Mesendoderm (in vitro differentiated cells): ENCODE results near the gene NTN1.

Experiments used
- DNase-seq: peaks from one replicate; pipeline ENCODE4 v3.0.0; 2013
- H2AK5ac ChIP-seq: 2 replicates; pipeline ENCODE4 v1.6.1; 2013; ENCODE audit warnings: low read length, inconsistent platforms
- H2BK120ac ChIP-seq: 2 replicates; pipeline ENCODE4 v1.6.1; 2013; ENCODE audit warnings: low read depth, mild to moderate bottlenecking, low read length, moderate library complexity, mixed read lengths
- H2BK15ac ChIP-seq: replicated peaks from 2 replicates; pipeline ENCODE4 v1.6.1; 2013; ENCODE audit warnings: low read depth, mild to moderate bottlenecking, moderate library complexity
- H2BK5ac ChIP-seq: 2 replicates; pipeline ENCODE4 v1.6.1; 2013; ENCODE audit warnings: low read length, inconsistent platforms
- H3K18ac ChIP-seq: 2 replicates; pipeline ENCODE4 v1.6.1; 2013; ENCODE audit warnings: mild to moderate bottlenecking, low read length, mixed read lengths
- H3K23ac ChIP-seq: one replicate; pipeline ENCODE4 v1.6.1; 2013; ENCODE audit warnings: low read length
- H3K27ac ChIP-seq: 2 replicates; pipeline ENCODE4 v1.5.1; 2013; ENCODE audit warnings: low read depth, mild to moderate bottlenecking, inconsistent platforms, low read length, moderate library complexity
- H3K27me3 ChIP-seq: 2 replicates; pipeline ENCODE4 v1.6.1; 2013; ENCODE audit warnings: low read length, control low read depth, mild to moderate bottlenecking, inconsistent platforms; ENCODE audit not compliant: insufficient read depth, poor library complexity
- H3K36me3 ChIP-seq: 2 replicates; pipeline ENCODE4 v1.6.1; 2013; ENCODE audit warnings: low read length, inconsistent platforms; ENCODE audit not compliant: control insufficient read depth, insufficient read depth
- H3K4ac ChIP-seq: one replicate; pipeline ENCODE4 v1.6.1; 2013; ENCODE audit warnings: low read depth, mild to moderate bottlenecking, low read length, moderate library complexity
- H3K4me1 ChIP-seq: 2 replicates; pipeline ENCODE4 v1.6.1; 2013; ENCODE audit warnings: low read depth, low read length, inconsistent platforms; ENCODE audit not compliant: control insufficient read depth
- H3K4me2 ChIP-seq: 2 replicates; pipeline ENCODE4 v1.6.1; 2013; ENCODE audit warnings: low read length
- H3K4me3 ChIP-seq: 2 replicates; pipeline ENCODE4 v1.5.1; 2013; ENCODE audit warnings: mild to moderate bottlenecking, low read length
- H3K56ac ChIP-seq: one replicate; pipeline ENCODE4 v1.6.1; 2013; ENCODE audit warnings: low read length
- H3K79me1 ChIP-seq: 2 replicates; pipeline ENCODE4 v1.6.1; 2013; ENCODE audit warnings: low read length, inconsistent platforms
- H3K79me2 ChIP-seq: 2 replicates; pipeline ENCODE4 v1.6.1; 2013; ENCODE audit warnings: mild to moderate bottlenecking, low read length; ENCODE audit not compliant: control insufficient read depth, insufficient read depth
- H3K9ac ChIP-seq: 2 replicates; pipeline ENCODE4 v1.6.1; 2013; ENCODE audit warnings: low read length, inconsistent platforms
- H4K5ac ChIP-seq: one replicate; pipeline ENCODE4 v1.6.1; 2013; ENCODE audit warnings: low read length
- H4K8ac ChIP-seq: one replicate; pipeline ENCODE4 v1.6.1; 2013; ENCODE audit warnings: low read depth, mild to moderate bottlenecking, control low read depth, low read length, moderate library complexity
- WGBS: extraction: QIAGEN DNeasy Blood & Tissue Kit; methylation state at CpG from one replicate; pipeline ENCODE4 v1.1.7; 2013; ENCODE audit warnings: low lambda C conversion rate, missing lambda C conversion rate; ENCODE audit not compliant: insufficient coverage; ENCODE audit errors: extremely low coverage; 5-methylcytosine and 5-hydroxymethylcytosine counted together

The NTN1 gene

DNA sequence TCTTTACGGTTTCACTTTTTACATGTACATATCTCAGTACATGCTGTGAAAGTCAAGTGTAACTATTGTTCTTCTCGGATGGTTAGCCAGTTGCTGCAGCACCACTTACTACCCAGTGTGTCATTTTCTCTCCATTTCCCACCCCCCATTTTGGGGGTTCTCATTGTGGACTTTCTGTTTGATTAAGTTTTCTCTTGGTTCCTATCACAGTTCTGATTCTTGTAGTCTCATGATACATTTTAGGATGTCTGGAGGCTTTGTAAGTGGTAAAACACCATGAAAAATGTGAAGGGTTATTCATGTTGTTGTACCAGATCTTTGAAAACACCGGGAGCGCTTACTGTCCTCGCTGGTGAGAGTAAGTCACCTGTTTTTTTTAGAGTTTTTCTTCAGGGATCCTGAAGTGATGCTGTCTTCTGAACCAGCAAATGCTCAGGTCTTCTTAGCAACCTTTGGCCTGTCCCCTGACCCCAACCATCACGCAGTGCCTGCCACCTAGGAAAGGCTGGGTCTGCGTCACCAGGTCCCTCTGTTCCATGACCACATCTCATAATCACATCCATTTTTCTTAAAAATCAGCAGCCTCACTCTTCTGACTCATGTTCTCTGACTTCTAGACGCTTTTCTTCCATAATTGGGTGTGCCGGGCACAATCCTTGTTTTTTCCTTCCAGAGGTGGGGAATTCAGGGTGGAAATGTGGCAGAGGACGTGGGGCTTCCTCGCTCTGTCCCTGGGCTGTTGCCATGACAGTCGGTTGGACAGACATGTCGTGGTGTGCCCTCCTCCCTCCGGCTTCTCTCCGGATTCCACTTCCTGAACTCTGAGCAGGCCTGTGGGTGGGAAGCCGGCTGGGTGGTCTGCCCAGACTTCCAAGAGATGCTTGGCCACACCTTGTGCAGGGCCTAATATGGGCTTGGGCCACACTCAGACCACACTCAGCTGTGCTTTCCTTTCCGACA lies 102.6 kb downstream of the NTN1 start:
- H3K18ac ChIP-seq = no peak overlapping the region
- no peak overlapping the region for H2AK5ac ChIP-seq
- WGBS = no CpG with 5 or more reads among the region's 17 CpGs
- no peak overlapping the region for H3K4me3 ChIP-seq
- no peak overlapping the region for H2BK15ac ChIP-seq
- H3K23ac ChIP-seq = no peak overlapping the region
- DNase-seq = no peak
- no peak overlapping the region for H2BK5ac ChIP-seq
- no peaks in the 10 kb centered on the region for H3K27me3 ChIP-seq
- H4K8ac ChIP-seq = no peak overlapping the region
- H3K27ac ChIP-seq = no peak overlapping the region
- H2BK120ac ChIP-seq = no peak overlapping the region
- H3K4ac ChIP-seq = no peak overlapping the region
- no peaks in the 10 kb centered on the region for H3K4me1 ChIP-seq
- H3K79me1 ChIP-seq = no peaks in the 10 kb centered on the region
- no peak overlapping the region for H3K9ac ChIP-seq
- H3K79me2 ChIP-seq = no peaks in the 10 kb centered on the region
- H3K4me2 ChIP-seq = no peak overlapping the region
- no peak overlapping the region for H3K56ac ChIP-seq
- no peak overlapping the region for H4K5ac ChIP-seq
- H3K36me3 ChIP-seq = no peaks in the 10 kb centered on the region

DNA sequence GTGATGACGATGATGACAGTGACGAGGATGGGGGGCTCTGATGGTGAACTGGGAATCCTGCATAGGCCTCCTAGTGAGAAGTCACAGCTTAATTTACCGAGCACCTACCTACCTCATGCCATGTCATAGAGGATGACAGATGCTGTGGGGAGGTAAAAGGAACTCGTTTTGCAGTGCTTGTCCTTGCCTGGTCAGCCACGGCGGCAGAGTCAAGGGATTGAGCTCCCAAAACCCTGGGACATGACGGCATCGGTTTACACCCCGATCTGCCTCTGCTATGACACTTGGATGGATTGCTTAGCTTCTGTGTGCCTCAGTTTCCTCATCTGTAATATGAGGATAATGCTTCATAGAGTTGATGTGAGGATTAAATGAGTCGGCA lies 103.2 kb downstream of the NTN1 start:
- Histone ChIP-seq H3K23ac (no peak overlapping the region), H3K36me3 (no peaks in the 10 kb centered on the region), H2BK5ac (no peak overlapping the region), H4K8ac (no peak overlapping the region), H3K4me3 (no peak overlapping the region), H3K27ac (no peak overlapping the region), H3K79me2 (no peaks in the 10 kb centered on the region), H3K4me1 (no peaks in the 10 kb centered on the region), H3K18ac (no peak overlapping the region), H3K79me1 (no peaks in the 10 kb centered on the region), H2BK120ac (no peak overlapping the region), H2AK5ac (no peak overlapping the region), H2BK15ac (no peak overlapping the region), H3K9ac (no peak overlapping the region), H3K27me3 (no peaks in the 10 kb centered on the region), H4K5ac (no peak overlapping the region), H3K4me2 (no peak overlapping the region), H3K56ac (no peak overlapping the region), H3K4ac (no peak overlapping the region)
- DNase-seq = no peak
- WGBS = no CpG with 5 or more reads among the region's 10 CpGs

DNA sequence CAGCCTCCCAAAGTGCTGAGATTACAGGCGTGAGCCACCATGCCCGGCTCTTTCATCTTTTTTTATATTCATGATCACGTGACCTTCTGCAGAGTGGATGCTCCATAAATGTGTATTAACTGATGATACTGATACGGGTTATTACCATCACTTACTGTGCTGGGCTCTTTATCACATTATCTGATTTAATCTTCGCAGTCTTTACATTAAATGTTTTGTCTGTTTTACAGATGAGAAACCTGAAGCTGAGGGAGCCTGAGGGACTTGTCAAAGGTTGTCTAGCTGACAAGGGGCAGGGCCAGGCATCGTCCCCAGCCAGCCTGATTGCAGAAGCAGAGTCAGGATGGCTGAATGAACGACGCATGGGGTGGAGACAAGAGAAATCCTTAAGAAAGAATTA lies 104.4 kb downstream of the NTN1 start:
- no CpG with 5 or more reads among the region's 8 CpGs for WGBS
- H3K79me2 ChIP-seq = no peaks in the 10 kb centered on the region
- H4K8ac ChIP-seq = no peak overlapping the region

DNA sequence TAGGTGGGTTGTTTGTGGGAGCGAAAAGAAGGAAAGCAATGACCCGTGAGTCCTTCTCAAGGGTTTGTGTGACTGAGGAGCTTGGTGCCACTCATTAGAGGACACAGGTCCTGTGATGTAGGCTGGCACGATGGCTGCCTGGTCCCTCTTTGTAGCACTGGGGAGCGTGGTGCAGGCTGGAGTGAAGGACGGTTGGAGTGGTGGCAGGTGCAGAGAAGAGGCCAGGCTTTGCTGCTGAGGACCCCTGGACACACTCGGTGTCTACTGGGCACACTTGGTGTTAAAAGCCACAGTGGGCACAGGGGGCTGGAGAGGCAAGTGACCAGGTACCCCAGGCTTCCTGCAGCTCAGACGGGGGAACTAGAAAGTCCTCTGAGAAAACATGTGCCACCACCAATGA lies 106.0 kb downstream of the NTN1 start:
- no peak for DNase-seq
- Histone ChIP-seq H2BK5ac (no peak overlapping the region), H3K79me2 (no peaks in the 10 kb centered on the region), H3K23ac (no peak overlapping the region), H3K4ac (no peak overlapping the region), H2BK120ac (no peak overlapping the region), H3K79me1 (no peaks in the 10 kb centered on the region), H3K18ac (no peak overlapping the region), H3K4me3 (no peak overlapping the region), H3K36me3 (no peaks in the 10 kb centered on the region), H3K27ac (no peak overlapping the region), H2AK5ac (no peak overlapping the region), H3K4me2 (no peak overlapping the region), H3K27me3 (no peaks in the 10 kb centered on the region), H3K56ac (no peak overlapping the region), H3K9ac (no peak overlapping the region), H4K5ac (no peak overlapping the region), H4K8ac (no peak overlapping the region), H2BK15ac (no peak overlapping the region), H3K4me1 (no peaks in the 10 kb centered on the region)
- no CpG with 5 or more reads among the region's 7 CpGs for WGBS

More for the DNA sequence above, 104.4 kb downstream of the NTN1 start:
- H3K27ac ChIP-seq = no peak overlapping the region
- H3K23ac ChIP-seq = no peak overlapping the region
- no peak overlapping the region for H3K9ac ChIP-seq
- no peaks in the 10 kb centered on the region for H3K36me3 ChIP-seq
- no peak overlapping the region for H3K18ac ChIP-seq
- H3K4ac ChIP-seq = no peak overlapping the region
- H3K4me2 ChIP-seq = no peak overlapping the region
- no peaks in the 10 kb centered on the region for H3K4me1 ChIP-seq
- H2BK15ac ChIP-seq = no peak overlapping the region
- H3K79me1 ChIP-seq = no peaks in the 10 kb centered on the region
- no peaks in the 10 kb centered on the region for H3K27me3 ChIP-seq
- no peak overlapping the region for H2BK5ac ChIP-seq
- no peak overlapping the region for H4K5ac ChIP-seq
- H3K4me3 ChIP-seq = no peak overlapping the region
- DNase-seq = no peak
- no peak overlapping the region for H3K56ac ChIP-seq
- no peak overlapping the region for H2AK5ac ChIP-seq
- no peak overlapping the region for H2BK120ac ChIP-seq

DNA sequence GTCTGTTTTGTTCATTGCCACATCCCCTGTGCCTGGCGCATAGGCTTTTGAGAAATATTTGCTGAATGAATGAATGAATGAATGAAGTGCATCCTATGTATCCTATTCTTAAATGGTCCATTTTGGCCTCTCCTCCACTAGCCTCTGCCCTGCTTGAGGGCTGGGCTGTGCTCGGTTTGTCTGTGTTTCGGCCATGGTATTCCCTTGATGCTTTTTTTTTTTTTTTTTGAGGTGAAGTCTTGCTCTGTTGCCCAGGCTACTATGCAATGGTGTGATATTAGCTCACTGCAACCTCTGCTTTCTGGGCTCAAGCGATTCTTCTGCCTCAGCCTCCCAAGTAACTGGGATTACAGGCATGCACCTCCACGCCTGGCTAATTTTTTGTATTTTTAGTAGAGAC lies 110.1 kb downstream of the NTN1 start:
- H3K56ac ChIP-seq = no peak overlapping the region
- H3K4me1 ChIP-seq = no peaks in the 10 kb centered on the region
- no peaks in the 10 kb centered on the region for H3K27me3 ChIP-seq
- H3K23ac ChIP-seq = no peak overlapping the region
- no peaks in the 10 kb centered on the region for H3K79me1 ChIP-seq
- no peak overlapping the region for H2BK120ac ChIP-seq
- H3K79me2 ChIP-seq = no peaks in the 10 kb centered on the region
- no peaks in the 10 kb centered on the region for H3K36me3 ChIP-seq
- no peak overlapping the region for H4K5ac ChIP-seq
- H3K18ac ChIP-seq = no peak overlapping the region
- no peak overlapping the region for H3K27ac ChIP-seq
- no peak overlapping the region for H3K9ac ChIP-seq
- H4K8ac ChIP-seq = no peak overlapping the region
- no peak overlapping the region for H3K4me3 ChIP-seq
- no peak overlapping the region for H2AK5ac ChIP-seq
- H3K4ac ChIP-seq = no peak overlapping the region
- DNase-seq = no peak
- H3K4me2 ChIP-seq = no peak overlapping the region
- no peak overlapping the region for H2BK15ac ChIP-seq
- H2BK5ac ChIP-seq = no peak overlapping the region
- WGBS = no CpG with 5 or more reads among the region's 5 CpGs

DNA sequence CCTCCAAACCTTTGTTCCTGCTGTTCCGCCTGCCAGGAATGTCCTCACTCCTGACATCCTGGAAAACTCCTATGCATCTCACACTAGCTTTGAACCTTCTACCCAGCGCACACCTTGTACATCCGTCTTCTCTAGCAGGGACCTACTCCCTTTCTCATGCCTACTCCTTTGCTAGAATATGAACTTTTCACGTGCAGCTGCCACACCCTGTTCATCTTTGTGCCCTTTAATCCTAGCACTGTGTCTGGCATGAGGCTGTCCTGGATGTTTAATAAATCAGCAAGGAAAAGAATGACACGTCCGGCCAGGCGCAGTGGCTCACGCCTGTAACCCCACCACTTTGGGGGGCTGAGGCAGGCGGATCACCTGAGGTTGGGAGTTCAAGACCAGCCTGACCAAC lies 111.0 kb downstream of the NTN1 start:
- Histone ChIP-seq H4K5ac (no peak overlapping the region), H3K18ac (no peak overlapping the region), H3K27me3 (no peaks in the 10 kb centered on the region), H3K56ac (no peak overlapping the region), H3K79me2 (no peaks in the 10 kb centered on the region), H3K79me1 (no peaks in the 10 kb centered on the region), H2BK120ac (no peak overlapping the region), H4K8ac (no peak overlapping the region), H3K23ac (no peak overlapping the region), H3K4me1 (peaks cover 4% of the 10 kb centered on the region), H3K4me2 (no peak overlapping the region), H3K27ac (no peak overlapping the region), H2BK15ac (no peak overlapping the region), H2BK5ac (no peak overlapping the region), H3K36me3 (no peaks in the 10 kb centered on the region), H2AK5ac (no peak overlapping the region), H3K4ac (no peak overlapping the region), H3K9ac (no peak overlapping the region), H3K4me3 (no peak overlapping the region)
- no peak for DNase-seq
- WGBS = no CpG with 5 or more reads among the region's 9 CpGs
